GDM1 (cell line): Measurements from ENCODE around the gene MB.

Source experiments
- DNase-seq: peaks from one replicate; lab custom pipeline; 2025; lab: John Stamatoyannopoulos, UW

Gene MB

DNA sequence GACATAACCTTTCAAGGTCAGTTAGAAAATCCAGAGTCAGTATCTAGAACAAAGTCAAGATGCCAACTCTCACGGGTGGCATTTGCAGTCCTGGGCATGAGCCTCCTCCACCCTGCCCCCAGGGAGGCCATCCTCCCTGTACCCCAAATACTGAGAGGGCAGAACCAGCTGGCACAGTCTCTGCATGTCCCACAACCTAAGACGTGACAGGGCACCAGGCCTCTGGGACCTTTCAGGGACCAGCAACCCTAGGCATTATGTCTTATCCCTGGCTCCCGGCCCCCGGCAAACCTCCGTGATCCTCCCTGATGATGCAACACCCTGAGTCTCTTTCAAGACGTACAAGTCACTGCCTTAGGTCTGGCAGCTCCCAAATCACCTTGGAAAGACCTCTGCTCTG is 2.0 kb downstream of the MB start:
- no peak for DNase-seq

DNA sequence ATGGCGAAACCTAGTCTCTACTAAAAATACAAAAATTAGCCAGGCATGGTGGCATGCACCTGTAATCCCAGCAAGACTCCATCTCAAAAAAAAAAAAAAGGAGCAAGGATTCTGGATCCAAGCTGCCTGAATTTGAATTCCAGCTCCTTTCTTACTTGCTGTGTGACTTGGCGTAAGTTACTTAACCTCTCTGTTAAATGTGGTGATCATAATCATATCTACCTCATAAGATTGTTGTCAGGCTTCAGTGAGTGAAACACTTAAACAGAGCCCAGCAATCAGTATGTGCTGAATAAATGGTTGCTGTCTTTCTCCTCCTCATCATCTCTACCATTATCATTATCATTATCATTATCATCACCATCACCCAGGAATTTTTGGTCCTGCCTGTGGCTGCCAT is 2.7 kb downstream of the MB start:
- no peak for DNase-seq

GRCh38 chr22:35612903-35613302 is 4.2 kb downstream of the MB start:
- no peak for DNase-seq

GRCh38 chr22:35611891-35612576 is 5.1 kb downstream of the MB start:
- DNase-seq, result no peak

- no peak for DNase-seq
These were observed 5.8 kb downstream of the MB start for GRCh38 chr22:35611200-35611890.

DNA sequence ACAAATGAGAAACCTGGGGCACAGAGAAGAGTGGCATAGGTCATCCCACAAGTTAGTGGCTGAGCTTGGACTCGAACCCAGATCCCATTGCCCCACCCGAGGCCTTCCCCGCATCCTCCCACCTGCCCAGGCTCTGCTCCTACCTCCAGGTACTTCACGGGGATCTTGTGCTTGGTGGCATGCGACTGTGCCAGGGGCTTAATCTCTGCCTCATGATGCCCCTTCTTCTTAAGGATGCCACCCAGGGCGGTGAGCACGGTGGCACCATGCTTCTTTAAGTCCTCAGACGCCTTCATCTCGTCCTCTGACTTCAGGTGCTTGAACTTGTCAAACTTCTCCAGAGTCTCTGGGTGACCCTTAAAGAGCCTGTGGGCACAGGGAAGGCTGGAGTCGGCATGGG is 6.4 kb downstream of the MB start:
- DNase-seq, result no peak

DNA sequence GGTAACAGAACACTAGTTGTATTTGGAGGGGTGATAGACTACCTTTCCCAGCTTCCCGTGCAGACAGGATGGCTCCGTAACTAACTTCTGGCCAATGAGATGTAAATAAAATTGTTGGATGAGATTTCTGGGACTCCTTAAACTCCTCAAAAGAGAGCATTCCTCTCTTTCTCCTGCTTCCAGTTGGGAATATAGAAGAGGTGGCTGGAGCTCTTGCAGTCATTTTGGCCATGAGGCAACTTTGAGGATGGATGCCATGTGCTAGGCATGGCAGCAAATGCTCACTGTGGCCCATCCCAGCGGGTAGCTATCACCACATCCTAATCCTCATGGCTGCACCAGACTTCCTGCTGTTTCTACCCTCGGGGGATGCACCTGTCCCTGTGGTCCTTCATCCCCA is 7.4 kb downstream of the MB start:
- DNase-seq, result no peak

DNA sequence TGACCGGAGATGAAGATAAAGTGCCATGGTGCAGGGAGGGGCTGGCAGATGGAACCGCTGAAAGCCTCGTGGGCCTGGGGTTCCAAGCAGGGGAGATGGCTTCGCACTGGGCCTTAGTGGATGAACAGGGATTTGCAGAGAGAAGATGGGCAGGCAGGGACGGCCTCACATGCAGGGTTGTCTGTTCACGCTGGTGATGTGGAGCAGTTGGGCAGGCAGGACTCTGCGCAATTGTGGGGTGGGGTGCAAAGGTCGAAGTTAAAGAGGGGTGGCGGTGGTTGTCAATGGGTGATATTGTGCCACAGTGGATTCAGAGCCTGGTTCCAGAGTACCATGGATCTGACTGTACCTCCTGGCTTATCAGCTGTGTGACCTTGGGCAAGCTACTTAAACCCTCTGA is 7.9 kb downstream of the MB start:
- no peak for DNase-seq

GRCh38 chr22:35608088-35608487 is 9.0 kb downstream of the MB start:
- no peak for DNase-seq

GRCh38 chr22:35606916-35607315 is 10.2 kb downstream of the MB start:
- no peak for DNase-seq

- DNase-seq, result no peak
These were observed 11.2 kb downstream of the MB start for GRCh38 chr22:35605851-35606481.

DNA sequence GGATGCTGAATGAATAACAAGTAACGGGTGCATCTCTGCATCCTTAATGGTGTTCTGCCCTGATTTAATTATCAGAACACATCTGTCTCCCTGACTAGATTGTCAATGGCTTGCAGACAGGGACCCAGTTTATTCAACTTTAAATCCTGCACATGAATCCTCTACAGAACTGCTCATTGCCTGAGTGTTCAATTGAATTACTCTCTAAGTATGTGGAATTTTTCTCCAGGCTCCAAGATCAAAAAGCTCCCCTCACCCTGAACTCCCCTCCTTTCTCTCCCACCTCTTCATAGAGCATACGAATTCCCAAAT is 11.8 kb downstream of the MB start:
- DNase-seq, result no peak

DNA sequence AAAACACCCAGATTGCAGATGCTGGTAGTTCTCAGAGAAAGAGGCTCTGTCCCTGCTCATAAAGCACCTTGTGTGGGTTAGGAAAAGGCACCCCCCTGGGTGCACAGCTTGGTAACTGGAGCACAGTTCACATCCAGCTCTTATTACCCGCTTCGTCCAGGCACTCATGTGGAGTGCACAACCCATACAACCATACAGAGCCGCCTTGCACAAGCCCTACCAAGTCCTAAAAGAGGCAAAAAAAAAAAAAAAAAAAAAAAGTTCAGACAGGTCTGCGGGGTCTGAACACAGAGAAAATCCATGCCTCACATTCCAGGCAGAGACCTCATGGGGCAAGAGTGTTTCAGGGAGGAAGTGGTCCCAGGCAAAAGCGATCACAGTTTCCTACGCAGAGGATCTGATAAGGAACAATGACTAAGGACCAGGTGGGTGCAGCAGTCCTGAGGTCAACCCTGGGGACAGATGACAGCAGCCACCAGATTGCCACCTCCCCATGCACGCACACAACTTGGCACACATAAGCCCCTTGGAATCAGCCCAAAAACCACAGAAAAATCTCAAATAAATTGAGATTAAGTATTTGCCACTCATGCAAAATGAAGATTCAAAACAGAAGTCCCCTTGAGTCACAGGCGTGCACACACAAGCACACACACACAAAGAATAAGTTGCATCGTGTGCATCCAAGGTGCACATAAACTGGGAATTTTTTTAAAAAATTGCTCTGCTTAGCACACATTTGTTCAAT is 12.3 kb downstream of the MB start:
- no peak for DNase-seq

DNA sequence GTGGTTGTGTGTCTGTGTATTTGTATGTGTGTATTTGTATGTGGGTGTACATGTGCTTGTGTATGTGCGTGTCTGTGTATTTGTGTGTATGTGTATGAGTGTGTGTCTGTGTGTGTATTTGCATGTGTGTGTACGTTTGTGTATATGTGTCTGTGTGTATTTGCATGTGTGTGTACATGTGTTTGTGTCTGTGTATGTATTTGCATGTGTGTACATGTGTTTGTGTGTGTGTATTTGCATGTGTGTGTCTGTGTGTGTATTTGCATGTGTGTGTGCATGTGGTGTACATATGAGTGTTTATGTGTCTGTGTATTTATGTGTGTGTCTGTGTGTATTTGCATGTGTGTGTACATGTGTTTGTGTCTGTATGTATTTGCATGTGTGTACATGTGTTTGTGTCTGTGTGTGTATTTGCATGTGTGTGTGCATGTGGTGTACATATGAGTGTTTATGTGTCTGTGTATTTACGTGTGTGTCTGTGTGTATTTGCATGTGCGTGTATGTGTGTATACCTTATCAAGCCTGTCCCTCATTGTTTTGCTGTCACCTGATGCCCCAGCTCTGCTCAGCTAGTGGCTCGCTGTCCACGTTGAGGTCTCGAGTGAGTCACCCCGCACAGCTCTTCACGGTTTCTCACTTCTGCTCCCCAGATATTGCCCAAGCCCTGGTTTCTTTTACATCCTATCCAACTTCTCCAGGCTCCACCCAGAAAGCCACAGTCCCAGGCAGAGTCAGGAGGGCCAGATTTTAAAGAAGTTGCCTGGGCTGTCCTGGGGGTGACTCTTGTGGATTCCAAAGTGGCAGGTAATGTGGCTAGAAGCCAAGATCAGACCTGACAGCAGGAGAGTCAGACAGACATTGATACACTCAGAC is 15.2 kb downstream of the MB start:
- DNase-seq, result no peak

DNA sequence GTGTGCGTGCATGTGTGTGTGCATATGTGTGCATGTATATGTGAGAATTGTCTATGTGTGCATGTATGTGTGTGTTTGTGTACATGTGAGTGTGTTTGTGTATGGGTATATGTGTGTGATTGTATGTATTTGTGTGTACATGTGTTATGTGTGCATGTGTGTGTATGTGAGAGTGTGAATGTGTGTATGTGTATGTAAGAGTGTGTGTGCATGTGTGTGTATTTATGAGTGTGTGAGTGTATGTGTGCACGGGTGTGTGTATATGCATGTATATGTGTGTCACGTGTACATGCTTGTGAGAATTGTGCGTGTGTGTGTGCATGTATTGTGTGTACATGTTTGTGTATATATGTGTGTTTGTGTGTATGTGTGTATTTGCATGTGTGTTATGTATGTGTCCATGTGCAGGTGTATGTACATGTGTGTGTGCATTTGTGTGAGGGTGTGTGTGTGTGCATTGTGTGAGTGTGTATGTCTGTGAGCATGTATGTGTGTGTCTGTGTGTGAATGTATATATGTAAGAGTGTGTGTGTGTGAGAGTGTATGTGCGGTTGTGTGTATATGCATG is 16.0 kb downstream of the MB start:
- DNase-seq, result no peak

DNA sequence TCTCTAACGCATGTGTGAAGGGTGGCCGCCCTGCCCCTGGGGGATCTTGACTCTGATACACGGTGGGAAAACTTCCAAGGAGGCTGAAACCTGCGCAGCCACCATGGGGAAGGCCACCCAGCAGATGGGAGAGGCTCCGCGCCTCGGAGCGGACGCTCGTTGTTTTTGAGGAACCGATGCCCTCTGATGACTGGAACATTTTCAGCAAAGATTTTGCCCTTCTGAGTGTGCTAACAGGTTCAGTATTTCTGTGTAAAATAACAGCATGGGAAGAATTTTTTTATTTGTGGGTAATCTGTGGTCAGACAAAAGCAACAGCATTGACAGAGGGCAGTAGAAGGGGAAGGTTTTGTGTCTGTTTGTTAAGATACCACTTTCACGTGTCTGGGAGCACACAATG is 16.7 kb downstream of the MB start:
- DNase-seq, result no peak

GRCh38 chr22:35599364-35599763 is 17.8 kb downstream of the MB start:
- DNase-seq, result no peak

DNA sequence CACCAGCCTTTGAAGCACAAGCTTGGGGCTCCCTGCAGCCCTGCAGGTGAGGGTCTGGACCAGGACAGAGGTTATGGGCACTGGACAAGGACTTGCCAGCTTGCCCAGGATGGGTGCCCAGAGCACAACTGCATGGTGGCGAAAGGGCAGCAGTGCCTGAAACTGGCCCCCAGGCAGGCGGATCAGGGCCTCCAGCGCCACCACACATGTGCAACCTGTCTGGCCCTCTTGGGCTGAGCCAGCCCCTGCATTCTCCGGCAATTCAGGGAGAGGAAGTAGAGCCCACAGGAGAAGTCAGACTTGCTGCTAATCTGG is 18.8 kb downstream of the MB start:
- DNase-seq, result no peak

DNA sequence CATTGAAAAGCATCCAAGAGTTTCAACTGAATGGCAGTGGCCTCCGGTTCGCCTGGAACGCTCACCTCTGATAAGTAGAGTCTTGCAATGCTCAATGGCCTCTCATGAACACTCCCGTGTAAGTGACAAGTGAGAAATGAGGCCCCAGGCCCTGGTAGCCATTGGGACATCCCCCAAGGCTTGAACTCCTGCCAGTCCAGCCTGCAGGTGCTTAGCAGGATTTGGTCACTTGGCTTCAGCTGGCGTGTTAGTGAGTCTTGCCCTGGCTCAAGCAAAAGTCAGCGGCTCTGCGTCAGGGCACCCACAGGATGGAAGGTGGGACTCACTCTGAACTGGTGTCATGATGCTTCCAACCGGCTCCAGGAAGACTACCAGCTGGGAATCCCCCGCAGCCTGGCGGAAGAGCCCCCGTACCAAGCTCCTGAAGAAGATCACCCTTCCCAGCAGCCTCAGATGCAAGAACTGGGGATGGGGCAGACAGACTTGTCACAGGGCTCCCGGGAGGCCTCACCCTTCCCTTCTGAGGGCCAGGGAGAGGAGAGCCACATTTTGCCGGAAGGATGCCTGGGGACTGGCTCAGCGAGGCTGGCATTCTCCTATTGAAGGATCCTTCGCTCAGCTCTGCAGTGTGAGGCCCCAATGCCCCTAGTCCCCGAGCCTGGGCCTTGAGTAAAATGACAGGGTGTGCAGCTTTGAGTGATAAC is 19.3 kb downstream of the MB start:
- no peak for DNase-seq

DNA sequence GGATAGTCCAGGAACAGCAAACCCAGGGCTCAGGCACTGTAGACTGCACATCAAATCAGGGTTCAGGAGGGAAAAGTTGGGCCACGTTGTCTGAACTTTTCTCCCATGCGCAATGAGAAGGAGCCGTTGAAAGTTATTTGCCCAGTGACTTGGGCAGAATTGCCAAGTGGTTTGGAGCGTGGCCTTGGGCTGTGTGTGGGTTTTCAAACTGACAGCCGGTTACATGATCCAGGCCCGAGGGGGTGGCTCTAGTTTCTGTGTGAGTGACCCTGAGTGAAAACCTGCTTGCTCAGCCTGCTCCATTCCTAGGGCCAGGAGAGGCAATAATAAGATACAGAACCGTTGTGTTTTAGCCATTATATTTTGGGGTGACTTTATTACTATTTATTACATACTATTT is 20.3 kb downstream of the MB start:
- DNase-seq, result no peak

GRCh38 chr22:35594686-35595085 is 22.4 kb downstream of the MB start:
- DNase-seq, result no peak
